Suprapubic skin (tissue), 3 donors: ENCODE data around the gene GRB14.

Source experiments
- CTCF ChIP-seq, 2 donors: fragments of 200-600 bp in 1 of 2; fragments of 450-650 bp in 1 of 2; sonication (generic) in 1 of 2; IDR thresholded peaks; one replicate each; pipeline ENCODE4 v1.5.1; 2016 to 2019; ENCODE audit warnings: antibody characterized with exemption in 2 of 2, mild to moderate bottlenecking in 1 of 2, moderate library complexity in 1 of 2
- EP300 ChIP-seq: sonication (generic); formaldehyde crosslinking; IDR thresholded peaks from one replicate; pipeline ENCODE4 v1.6.1; 2017; ENCODE audit warnings: antibody characterized with exemption
- POLR2A ChIP-seq, 2 donors: fragments of 450-650 bp; IDR thresholded peaks; one replicate each; pipeline ENCODE4 v1.6.1; 2017; ENCODE audit warnings: antibody characterized with exemption in 2 of 2, mild to moderate bottlenecking in 2 of 2, moderate library complexity in 2 of 2

GRCh38 chr2:164498836-164499235 lies 122.4 kb downstream of the GRB14 start:
- no peak for TF ChIP-seq CTCF (IDR thresholded peaks at IDR 0.05)
- TF ChIP-seq POLR2A (IDR thresholded peaks at IDR 0.05) = no peak
- no peak for TF ChIP-seq EP300
